AG08395 (cell line): ENCODE results near the gene CACNG4.

Experiments
- DNase-seq: peaks from one replicate; pipeline ENCODE4 v3.0.0; 2012; ENCODE audit warnings: mixed read lengths, low spot score

Gene CACNG4

GRCh38 chr17:66985338-66986237, 21.1 kb downstream of the CACNG4 start:
- no peak for DNase-seq

GRCh38 chr17:66986659-66987058, 22.2 kb downstream of the CACNG4 start:
- DNase-seq, result no peak

- DNase-seq, result no peak
Observed at GRCh38 chr17:66987059-66987616, 22.6 kb downstream of the CACNG4 start.

GRCh38 chr17:66988069-66988798, 23.7 kb downstream of the CACNG4 start:
- no peak for DNase-seq

GRCh38 chr17:66989076-66989475, 24.6 kb downstream of the CACNG4 start:
- no peak for DNase-seq

- no peak for DNase-seq
Observed at GRCh38 chr17:66989579-66989978, 25.1 kb downstream of the CACNG4 start.

- no peak for DNase-seq
Observed at GRCh38 chr17:66990047-66990446, 25.5 kb downstream of the CACNG4 start.

- DNase-seq, result no peak
Observed at GRCh38 chr17:66992911-66993442, 28.5 kb downstream of the CACNG4 start.

- no peak for DNase-seq
Observed at GRCh38 chr17:66994361-66994760, 29.9 kb downstream of the CACNG4 start.

- DNase-seq, result no peak
Observed at GRCh38 chr17:66994930-66995535, 30.5 kb downstream of the CACNG4 start.

GRCh38 chr17:66995944-66996343, 31.4 kb downstream of the CACNG4 start:
- DNase-seq, result no peak

- no peak for DNase-seq
Observed at GRCh38 chr17:66996926-66997325, 32.4 kb downstream of the CACNG4 start.

GRCh38 chr17:67003231-67003630, 38.7 kb downstream of the CACNG4 start:
- no peak for DNase-seq

- no peak for DNase-seq
Observed at GRCh38 chr17:67004181-67004580, 39.7 kb downstream of the CACNG4 start.

GRCh38 chr17:67007266-67007665, 42.8 kb downstream of the CACNG4 start:
- DNase-seq, result no peak

- no peak for DNase-seq
Observed at GRCh38 chr17:67008101-67008500, 43.6 kb downstream of the CACNG4 start.

GRCh38 chr17:67011527-67012175, 47.1 kb downstream of the CACNG4 start:
- no peak for DNase-seq

GRCh38 chr17:67013891-67014290, 49.4 kb downstream of the CACNG4 start:
- DNase-seq, result no peak

- no peak for DNase-seq
Observed at GRCh38 chr17:67015001-67015400, 50.5 kb downstream of the CACNG4 start.

- DNase-seq, result no peak
Observed at GRCh38 chr17:67016039-67016762, 51.7 kb downstream of the CACNG4 start.

- DNase-seq, result no peak
Observed at GRCh38 chr17:67017910-67018309, 53.4 kb downstream of the CACNG4 start.
